ENCODE measurements around the gene NAGPA.

Gene NAGPA

GRCh38 chr16:5066511-5066910 is 32.8 kb upstream of the NAGPA start:
- no peak for TF ChIP-seq CTCF (IDR thresholded peaks at IDR 0.05; ENCODE audit: low read depth, low read length, missing control alignments)
- in situ Hi-C loops (cut with HindIII; ENCODE audit: low sequenced_read_pairs), result no loop called here
- H3K4me3 ChIP-seq (ENCODE audit: low read depth, low read length), result no peak overlapping the region
- DNase-seq (ENCODE audit: low read depth), result no peak

GRCh38 chr16:5065813-5066212 is 32.1 kb upstream of the NAGPA start, which contains the start of gene C16orf89:
TSS of gene C16orf89 (minus strand) at chr16:5065956. CDS start at chr16:5065908, 48 bp downstream.
- in situ Hi-C loops (cut with HindIII; ENCODE audit: low sequenced_read_pairs), result no loop called here
- no peak for TF ChIP-seq CTCF (IDR thresholded peaks at IDR 0.05; ENCODE audit: low read depth, low read length, missing control alignments)
- DNase-seq (ENCODE audit: low read depth), result no peak
- H3K4me3 ChIP-seq (ENCODE audit: low read depth, low read length), result no peak within 1 kb of the TSS

- in situ Hi-C loops (cut with HindIII; ENCODE audit: low sequenced_read_pairs), result no loop called here
- no peak overlapping the region for H3K4me3 ChIP-seq (ENCODE audit: low read depth, low read length)
- DNase-seq (ENCODE audit: low read depth), result no peak
- no peak for TF ChIP-seq CTCF (IDR thresholded peaks at IDR 0.05; ENCODE audit: low read depth, low read length, missing control alignments)
These were observed 31.6 kb upstream of the NAGPA start for GRCh38 chr16:5065326-5065725.

GRCh38 chr16:5064915-5065314 is 31.2 kb upstream of the NAGPA start:
- in situ Hi-C loops (cut with HindIII; ENCODE audit: low sequenced_read_pairs), result no loop called here
- TF ChIP-seq CTCF (IDR thresholded peaks at IDR 0.05; ENCODE audit: low read depth, low read length, missing control alignments), result no peak
- H3K4me3 ChIP-seq (ENCODE audit: low read depth, low read length), result no peak overlapping the region
- no peak for DNase-seq (ENCODE audit: low read depth)

- TF ChIP-seq CTCF (IDR thresholded peaks at IDR 0.05; ENCODE audit: low read depth, low read length, missing control alignments), result no peak
- no peak for DNase-seq (ENCODE audit: low read depth)
- in situ Hi-C loops (cut with HindIII; ENCODE audit: low sequenced_read_pairs), result no loop called here
- H3K4me3 ChIP-seq (ENCODE audit: low read depth, low read length), result no peak overlapping the region
These were observed 29.3 kb upstream of the NAGPA start for GRCh38 chr16:5062790-5063765.

- TF ChIP-seq CTCF (IDR thresholded peaks at IDR 0.05; ENCODE audit: low read depth, low read length, missing control alignments), result no peak
- in situ Hi-C loops (cut with HindIII; ENCODE audit: low sequenced_read_pairs), result no loop called here
- no peak overlapping the region for H3K4me3 ChIP-seq (ENCODE audit: low read depth, low read length)
- DNase-seq (ENCODE audit: low read depth), result no peak
These were observed 28.3 kb upstream of the NAGPA start for GRCh38 chr16:5062051-5062450.

Data from astrocyte of the cerebellum (primary cell).